GM12878 (cell line): ENCODE data around the gene NEK8. TPM values are rescaled to one million over a fixed set of nuclear protein-coding genes. Genes with fewer than 3 reads are reported as not detected.
A peak's percentile ranks its signal among the peaks of the same experiment; 100 is the strongest.

Source experiments
- CBFB ChIP-seq: IDR thresholded peaks from 2 replicates; pipeline ENCODE4 v1.6.1; 2016; ENCODE audit warnings: antibody characterized with exemption, low read depth
- CHD4 ChIP-seq: fragments of 200-600 bp; sonication (generic); IDR thresholded peaks from 2 replicates; pipeline ENCODE4 v1.6.1; 2016; ENCODE audit warnings: mild to moderate bottlenecking
- CUX1 ChIP-seq: IDR thresholded peaks from 2 replicates; pipeline ENCODE4 v1.6.1; 2012; ENCODE audit warnings: improper control_type of control experiment, low read depth, low read length; ENCODE audit not compliant: insufficient replicate concordance
- ETV6 ChIP-seq, 2 experiments: fragments of 450-650 bp in 1 of 2; IDR thresholded peaks in 1 of 2; conservative IDR thresholded peaks in 1 of 2; 2 replicates each; pipeline ENCODE4 v1.6.1; 2014; ENCODE audit warnings: antibody characterized with exemption in 1 of 2, borderline replicate concordance in 1 of 2, low read depth in 1 of 2, mild to moderate bottlenecking in 1 of 2, moderate library complexity in 1 of 2
- HDAC6 ChIP-seq: fragments of 200-600 bp; sonication (generic); IDR thresholded peaks from one replicate; pipeline ENCODE4 v1.8.0; 2017; ENCODE audit warnings: antibody characterized with exemption; ENCODE audit not compliant: unreplicated experiment
- NRF1 ChIP-seq: conservative IDR thresholded peaks from 2 replicates; pipeline ENCODE4 v1.6.1; 2011; ENCODE audit warnings: mild to moderate bottlenecking, low read depth, low read length, improper control_type of control experiment
- POLR2A ChIP-seq: IDR thresholded peaks from 2 replicates; pipeline ENCODE4 v1.6.1; 2011; ENCODE audit warnings: low read depth, mild to moderate bottlenecking, low read length
- SP1 ChIP-seq: IDR thresholded peaks from one replicate; pipeline ENCODE4 v1.6.1; 2011; ENCODE audit warnings: low read depth, low read length
- STAT3 ChIP-seq: IDR thresholded peaks from 2 replicates; pipeline ENCODE4 v1.6.1; 2011; ENCODE audit warnings: low read depth, low read length, improper control_type of control experiment
- ZNF592 ChIP-seq: fragments of 450-650 bp; IDR thresholded peaks from 2 replicates; pipeline ENCODE4 v1.6.1; 2017; ENCODE audit warnings: mild to moderate bottlenecking, moderate library complexity
- ZNF687 ChIP-seq: fragments of 450-650 bp; IDR thresholded peaks from 2 replicates; pipeline ENCODE4 v1.6.1; 2017; ENCODE audit warnings: mild to moderate bottlenecking, moderate library complexity
- polyA plus RNA-seq, 11 experiments: library from polyadenylated mRNA; depleted of rRNA in 4 of 11; unstranded in 6 of 11; stranded (reverse) in 5 of 11; fragments of >200 nt; fragmentation: Nextera tagmentation in 4 of 11; fragmentation: Illumina TruSeq in 1 of 11; extraction: Ambion mirVana in 4 of 11; extraction: Trizol in 1 of 11; gene quantifications; 1 replicate in 1 of 11; 2 replicates in 10 of 11; pipeline versions ENCODE4 v1.2.1 to v1.2.3, GENCODE V29; 2011 to 2016; ENCODE audit warnings: inconsistent platforms in 2 of 11, missing spikeins in 2 of 11, low read depth in 1 of 11
- total RNA-seq, 4 experiments: library from RNA; depleted of rRNA in 3 of 4; stranded (reverse); fragments of >200 nt in 3 of 4; fragmentation: Illumina TruSeq in 1 of 4; extraction: Trizol in 1 of 4; gene quantifications; 2 replicates each; pipeline versions ENCODE4 v1.2.1 to v1.2.3, GENCODE V29; 2013 to 2021
- TF ChIP-seq, protein P1 (sequence below): fragments of 450-650 bp; IDR thresholded peaks from 2 replicates; pipeline ENCODE4 v1.6.1; 2017; ENCODE audit warnings: mild to moderate bottlenecking, low read depth, inconsistent platforms; ENCODE audit not compliant: poor library complexity, severe bottlenecking

Gene NEK8
- total and polyA plus RNA-seq, 10 of the 15 experiments (the other 5 are each of a cell fraction or from before 2014, with no cell fraction given) = 2.3 to 14.3 (median 9.4) TPM

DNA sequence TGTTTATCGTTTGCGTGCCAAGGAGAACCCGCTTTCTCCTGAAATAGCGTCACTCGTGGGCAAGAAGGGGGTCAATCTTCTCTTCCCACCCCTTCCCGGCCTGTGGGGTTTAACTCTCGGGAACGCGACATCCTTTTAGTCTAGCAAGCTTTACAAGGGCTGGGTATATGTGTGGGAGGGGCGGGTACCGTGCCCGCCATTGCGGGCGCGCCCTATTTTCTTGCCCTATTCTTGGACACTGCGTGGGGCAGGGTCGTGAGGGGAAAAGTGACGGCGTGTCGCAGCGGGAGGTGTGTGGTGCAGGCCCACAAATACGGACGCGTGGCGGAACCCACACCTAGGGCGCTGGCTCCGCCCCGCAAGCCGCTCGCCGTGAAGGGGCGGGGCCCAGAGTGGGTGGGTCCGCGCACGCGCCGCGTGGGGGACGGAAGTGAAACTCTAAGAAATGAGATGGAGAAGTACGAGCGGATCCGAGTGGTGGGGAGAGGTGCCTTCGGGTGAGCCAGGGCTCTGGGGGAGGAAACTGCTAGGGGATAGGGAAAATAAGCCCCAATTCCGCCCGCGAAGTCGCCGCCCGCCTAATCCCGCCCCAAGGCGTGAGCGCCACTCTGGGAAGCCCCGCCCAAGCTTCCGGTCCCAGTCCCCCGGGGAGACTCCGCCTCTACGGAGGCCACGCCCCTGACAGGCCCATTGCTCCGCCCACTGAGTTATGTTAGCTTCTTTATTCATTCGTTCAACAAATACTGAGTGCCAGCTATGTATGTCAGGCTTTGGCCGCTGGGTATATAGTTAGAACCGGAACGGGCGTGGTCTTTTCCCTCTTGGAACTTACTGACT is at the start of gene NEK8 (continued):
- TF ChIP-seq CUX1 = no peak
- TF ChIP-seq SP1 = peak; percentile 61
- TF ChIP-seq, protein P1, sequence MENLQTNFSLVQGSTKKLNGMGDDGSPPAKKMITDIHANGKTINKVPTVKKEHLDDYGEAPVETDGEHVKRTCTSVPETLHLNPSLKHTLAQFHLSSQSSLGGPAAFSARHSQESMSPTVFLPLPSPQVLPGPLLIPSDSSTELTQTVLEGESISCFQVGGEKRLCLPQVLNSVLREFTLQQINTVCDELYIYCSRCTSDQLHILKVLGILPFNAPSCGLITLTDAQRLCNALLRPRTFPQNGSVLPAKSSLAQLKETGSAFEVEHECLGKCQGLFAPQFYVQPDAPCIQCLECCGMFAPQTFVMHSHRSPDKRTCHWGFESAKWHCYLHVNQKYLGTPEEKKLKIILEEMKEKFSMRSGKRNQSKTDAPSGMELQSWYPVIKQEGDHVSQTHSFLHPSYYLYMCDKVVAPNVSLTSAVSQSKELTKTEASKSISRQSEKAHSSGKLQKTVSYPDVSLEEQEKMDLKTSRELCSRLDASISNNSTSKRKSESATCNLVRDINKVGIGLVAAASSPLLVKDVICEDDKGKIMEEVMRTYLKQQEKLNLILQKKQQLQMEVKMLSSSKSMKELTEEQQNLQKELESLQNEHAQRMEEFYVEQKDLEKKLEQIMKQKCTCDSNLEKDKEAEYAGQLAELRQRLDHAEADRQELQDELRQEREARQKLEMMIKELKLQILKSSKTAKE = no peak
- TF ChIP-seq ZNF687 = no peak; the same call in 1 of the 2 replicates
- peak; percentile 22 for TF ChIP-seq CBFB
- no peak for TF ChIP-seq CHD4
- TF ChIP-seq POLR2A = peak; percentile 91
- TF ChIP-seq STAT3 = no peak
- peak; percentile 55 for TF ChIP-seq NRF1
- TF ChIP-seq ZNF592 = no peak
- TF ChIP-seq ETV6 (conservative IDR thresholded peaks at IDR 0.05 in 1 of 2, IDR thresholded peaks at IDR 0.05 in 1 of 2; ENCODE audit: borderline replicate concordance in 1 of 2, low read depth in 1 of 2) = 0 out of 4 replicates have a peak, but pooled peaks of 1 of the 2 experiments have one; percentile 4
- TF ChIP-seq HDAC6 = no peak
